ACC112 (cell line): ENCODE results near the gene STK40.

ENCODE experiments used
- H2AFZ ChIP-seq: fragments of 200-600 bp; sonication (generic); one replicate; pipeline ENCODE4 v1.6.0; 2017; ENCODE audit warnings: antibody characterized with exemption, low read length; ENCODE audit not compliant: unreplicated experiment
- H3K27ac ChIP-seq: fragments of 200-600 bp; sonication (generic); 2 replicates; pipeline ENCODE4 v1.5.1; 2014; ENCODE audit warnings: low read depth, mild to moderate bottlenecking, antibody characterized with exemption, low read length, moderate library complexity
- H3K27me3 ChIP-seq: fragments of 200-600 bp; sonication (generic); 2 replicates; pipeline ENCODE4 v1.6.1; 2014; ENCODE audit warnings: mild to moderate bottlenecking, antibody characterized with exemption, low read length, moderate library complexity, mixed read lengths; ENCODE audit not compliant: insufficient read depth
- H3K36me3 ChIP-seq: fragments of 200-600 bp; sonication (generic); 2 replicates; pipeline ENCODE4 v1.6.1; 2016; ENCODE audit warnings: mild to moderate bottlenecking, antibody characterized with exemption, low read length, moderate library complexity, mixed read lengths; ENCODE audit not compliant: insufficient read depth
- H3K4me1 ChIP-seq: fragments of 200-600 bp; sonication (generic); one replicate; pipeline ENCODE4 v1.6.1; 2016; ENCODE audit warnings: low read length, mixed read lengths; ENCODE audit not compliant: insufficient read depth, unreplicated experiment, control insufficient read depth
- H3K4me3 ChIP-seq: fragments of 200-600 bp; sonication (generic); 2 replicates; pipeline ENCODE4 v1.5.1; 2014; ENCODE audit warnings: mild to moderate bottlenecking, low read depth, low read length
- H3K79me2 ChIP-seq: fragments of 200-600 bp; sonication (generic); one replicate; pipeline ENCODE4 v1.6.0; 2016; ENCODE audit warnings: low read length; ENCODE audit not compliant: control insufficient read depth, unreplicated experiment, insufficient read depth

The STK40 gene

GRCh38 chr1:36386265-36387140, 779 bp upstream of the STK40 start:
- Histone ChIP-seq H2AFZ (no peak overlapping the region), H3K79me2 (peaks cover 40% of the 10 kb centered on the region), H3K4me1 (peaks cover 19% of the 10 kb centered on the region)

GRCh38 chr1:36384542-36385409, 948 bp downstream of the STK40 start:
- Histone ChIP-seq H3K27ac (peak overlapping the region; percentile 73; the same call in 1 of the 2 replicates), H3K4me3 (peak overlapping the region; percentile 90), H3K79me2 (peaks cover 57% of the 10 kb centered on the region), H3K36me3 (no peaks in the 10 kb centered on the region), H2AFZ (peak overlapping the region; percentile 44), H3K27me3 (no peaks in the 10 kb centered on the region), H3K4me1 (peaks cover 19% of the 10 kb centered on the region)

More at GRCh38 chr1:36386265-36387140, 779 bp upstream of the STK40 start:
- Histone ChIP-seq H3K27me3 (no peaks in the 10 kb centered on the region), H3K36me3 (no peaks in the 10 kb centered on the region), H3K4me3 (peak overlapping the region; percentile 76), H3K27ac (peak overlapping the region; percentile 95)

- no peaks in the 10 kb centered on the region for H3K36me3 ChIP-seq
- peaks cover 19% of the 10 kb centered on the region for H3K4me1 ChIP-seq
- H3K27me3 ChIP-seq: no peaks in the 10 kb centered on the region
- H3K27ac ChIP-seq: no peak overlapping the region
- peaks cover 65% of the 10 kb centered on the region for H3K79me2 ChIP-seq
- no peak overlapping the region for H2AFZ ChIP-seq
- no peak overlapping the region; the same call in 1 of the 2 replicates for H3K4me3 ChIP-seq
These were observed 2.5 kb downstream of the STK40 start for GRCh38 chr1:36383240-36383639.

GRCh38 chr1:36382669-36383068, 3.1 kb downstream of the STK40 start:
- H2AFZ ChIP-seq: no peak overlapping the region
- peaks cover 70% of the 10 kb centered on the region for H3K79me2 ChIP-seq
- H3K36me3 ChIP-seq: no peaks in the 10 kb centered on the region
- H3K4me1 ChIP-seq: peaks cover 15% of the 10 kb centered on the region
- H3K27ac ChIP-seq: no peak overlapping the region
- no peak overlapping the region for H3K4me3 ChIP-seq
- H3K27me3 ChIP-seq: no peaks in the 10 kb centered on the region

- Histone ChIP-seq H3K4me1 (peaks cover 11% of the 10 kb centered on the region), H3K27me3 (no peaks in the 10 kb centered on the region), H3K36me3 (no peaks in the 10 kb centered on the region), H2AFZ (no peak overlapping the region), H3K79me2 (peaks cover 75% of the 10 kb centered on the region), H3K27ac (no peak overlapping the region), H3K4me3 (no peak overlapping the region)
These were observed 3.5 kb downstream of the STK40 start for GRCh38 chr1:36382231-36382630.

GRCh38 chr1:36381405-36381804, 4.3 kb downstream of the STK40 start:
- no peaks in the 10 kb centered on the region for H3K36me3 ChIP-seq
- H3K4me3 ChIP-seq: no peak overlapping the region
- no peak overlapping the region for H2AFZ ChIP-seq
- H3K4me1 ChIP-seq: peaks cover 5% of the 10 kb centered on the region
- H3K27ac ChIP-seq: no peak overlapping the region
- H3K79me2 ChIP-seq: peaks cover 77% of the 10 kb centered on the region
- no peaks in the 10 kb centered on the region for H3K27me3 ChIP-seq

- no peak overlapping the region for H3K4me3 ChIP-seq
- H2AFZ ChIP-seq: no peak overlapping the region
- no peaks in the 10 kb centered on the region for H3K27me3 ChIP-seq
- H3K36me3 ChIP-seq: no peaks in the 10 kb centered on the region
- H3K4me1 ChIP-seq: peaks cover 5% of the 10 kb centered on the region
- H3K79me2 ChIP-seq: peaks cover 83% of the 10 kb centered on the region
- no peak overlapping the region for H3K27ac ChIP-seq
These were observed 4.9 kb downstream of the STK40 start for GRCh38 chr1:36380782-36381181.

GRCh38 chr1:36380143-36380619, 5.5 kb downstream of the STK40 start:
- no peaks in the 10 kb centered on the region for H3K27me3 ChIP-seq
- H3K27ac ChIP-seq: no peak overlapping the region
- peaks cover 79% of the 10 kb centered on the region for H3K79me2 ChIP-seq
- no peak overlapping the region for H3K4me3 ChIP-seq
- H3K36me3 ChIP-seq: no peaks in the 10 kb centered on the region
- H3K4me1 ChIP-seq: peaks cover 9% of the 10 kb centered on the region
- no peak overlapping the region for H2AFZ ChIP-seq

GRCh38 chr1:36377791-36378492, 7.8 kb downstream of the STK40 start:
- H3K4me3 ChIP-seq: no peak overlapping the region
- no peaks in the 10 kb centered on the region for H3K36me3 ChIP-seq
- H2AFZ ChIP-seq: no peak overlapping the region
- H3K79me2 ChIP-seq: peaks cover 59% of the 10 kb centered on the region
- no peak overlapping the region for H3K27ac ChIP-seq
- H3K27me3 ChIP-seq: no peaks in the 10 kb centered on the region
- H3K4me1 ChIP-seq: peaks cover 24% of the 10 kb centered on the region

GRCh38 chr1:36372617-36373016, 13.1 kb downstream of the STK40 start:
- H3K27me3 ChIP-seq: no peaks in the 10 kb centered on the region
- H3K27ac ChIP-seq: peak overlapping the region; percentile 91

More at GRCh38 chr1:36372617-36373016, 13.1 kb downstream of the STK40 start:
- Histone ChIP-seq H2AFZ (no peak overlapping the region), H3K36me3 (peaks cover 2% of the 10 kb centered on the region), H3K4me1 (peaks cover 59% of the 10 kb centered on the region), H3K79me2 (peaks cover 61% of the 10 kb centered on the region), H3K4me3 (peak overlapping the region; percentile 53; the same call in 1 of the 2 replicates)
